HG03025 (cell line): ENCODE data around the gene DUOXA1.
A peak's percentile ranks its signal among the peaks of the same experiment; 100 is the strongest.

ENCODE experiments used
- ATAC-seq: cut with Tn5 transposase; IDR thresholded peaks from one replicate; pipeline ENCODE4 v1.9.1; 2021; ENCODE audit warnings: mild to moderate bottlenecking, moderate library complexity; ENCODE audit not compliant: unreplicated experiment, low FRiP score

The DUOXA1 gene

DNA sequence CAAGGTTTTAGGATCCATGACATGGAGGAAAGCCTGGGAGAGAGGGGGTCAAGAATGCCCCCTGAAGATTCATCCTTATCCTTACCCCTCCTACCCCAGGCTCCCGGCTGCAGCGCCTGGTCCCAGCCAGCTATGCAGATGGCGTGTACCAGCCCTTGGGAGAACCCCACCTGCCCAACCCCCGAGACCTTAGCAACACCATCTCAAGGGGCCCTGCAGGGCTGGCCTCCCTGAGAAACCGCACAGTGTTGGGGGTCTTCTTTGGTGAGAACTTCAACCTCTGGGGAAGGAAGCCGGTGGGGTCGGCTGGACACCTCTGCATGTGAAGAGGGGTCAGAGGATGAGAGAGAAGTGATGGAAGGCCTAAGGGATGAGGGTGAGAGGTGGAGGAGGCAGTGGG, 4.4 kb upstream of the DUOXA1 start:
- ATAC-seq = no peak

DNA sequence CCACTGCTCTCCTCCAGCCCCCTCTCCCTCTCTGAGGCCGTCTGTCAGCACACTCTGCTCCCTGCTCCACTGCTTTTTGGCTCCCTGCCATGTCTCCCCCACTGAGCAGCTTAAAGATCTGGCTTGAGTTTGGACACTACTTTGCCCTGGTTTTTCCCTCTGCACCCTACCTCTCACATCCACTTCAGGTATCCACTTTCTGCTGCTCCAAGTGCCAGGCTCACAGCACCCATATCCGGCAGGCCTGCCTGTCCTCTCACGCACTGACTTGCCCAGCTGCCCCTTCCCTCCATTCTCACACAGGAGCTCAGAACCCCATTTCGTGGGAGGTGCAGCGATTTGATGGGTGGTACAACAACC, 3.9 kb upstream of the DUOXA1 start:
- no peak for ATAC-seq

DNA sequence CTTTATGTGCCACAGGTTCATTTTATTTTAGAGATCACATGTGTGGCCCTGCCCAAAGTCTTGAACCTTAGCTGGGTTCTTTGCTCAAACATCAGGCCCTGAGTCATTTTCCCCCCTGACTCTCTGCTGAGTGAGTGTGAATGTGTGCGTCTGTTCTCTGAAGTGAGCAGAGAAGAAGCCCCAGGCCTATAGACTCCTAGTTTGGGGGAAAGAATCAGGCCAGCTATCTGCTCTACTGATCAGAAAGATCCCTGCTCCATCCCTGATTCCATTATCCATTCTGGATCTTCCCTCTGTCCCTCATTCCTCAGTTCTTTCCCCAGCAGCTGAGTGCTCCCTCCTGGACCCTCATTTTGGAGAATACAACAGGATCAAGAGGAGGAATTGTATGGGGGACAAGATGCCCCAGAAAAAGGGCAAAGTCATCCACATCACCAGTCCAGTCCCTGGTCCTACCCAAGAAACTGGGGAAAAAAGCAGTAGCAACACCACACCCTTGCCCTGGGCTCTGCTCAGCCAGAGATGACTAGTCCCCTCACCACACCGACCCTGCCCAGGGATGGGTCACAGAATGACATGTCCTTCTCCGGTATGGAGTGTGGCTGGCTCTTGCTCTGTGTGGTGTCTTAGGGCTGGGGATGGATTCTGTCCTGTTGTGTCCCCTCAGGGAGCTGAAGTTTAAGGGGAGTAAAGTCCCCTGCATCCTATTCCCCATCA, 3.3 kb upstream of the DUOXA1 start:
- no peak for ATAC-seq

DNA sequence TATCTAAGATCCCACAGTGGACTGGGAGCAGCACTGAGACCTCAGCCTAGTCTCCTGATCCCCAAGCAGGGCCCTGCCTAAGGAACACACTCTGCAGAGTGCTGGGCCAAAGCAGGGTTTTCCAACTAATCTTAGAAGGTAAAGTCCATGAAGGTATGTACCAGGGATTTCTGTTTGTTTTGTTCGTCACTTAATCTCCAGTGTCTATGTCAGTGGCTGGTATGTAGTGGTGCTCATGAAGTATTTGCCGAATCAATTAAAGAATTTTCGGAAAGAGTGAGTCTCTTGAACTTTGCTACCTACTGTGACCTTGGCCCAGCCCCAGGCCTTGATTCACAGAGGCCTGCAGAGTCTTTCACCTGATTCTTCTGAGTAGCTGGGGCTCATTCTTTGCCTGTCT, 1.8 kb upstream of the DUOXA1 start:
- ATAC-seq = no peak

DNA sequence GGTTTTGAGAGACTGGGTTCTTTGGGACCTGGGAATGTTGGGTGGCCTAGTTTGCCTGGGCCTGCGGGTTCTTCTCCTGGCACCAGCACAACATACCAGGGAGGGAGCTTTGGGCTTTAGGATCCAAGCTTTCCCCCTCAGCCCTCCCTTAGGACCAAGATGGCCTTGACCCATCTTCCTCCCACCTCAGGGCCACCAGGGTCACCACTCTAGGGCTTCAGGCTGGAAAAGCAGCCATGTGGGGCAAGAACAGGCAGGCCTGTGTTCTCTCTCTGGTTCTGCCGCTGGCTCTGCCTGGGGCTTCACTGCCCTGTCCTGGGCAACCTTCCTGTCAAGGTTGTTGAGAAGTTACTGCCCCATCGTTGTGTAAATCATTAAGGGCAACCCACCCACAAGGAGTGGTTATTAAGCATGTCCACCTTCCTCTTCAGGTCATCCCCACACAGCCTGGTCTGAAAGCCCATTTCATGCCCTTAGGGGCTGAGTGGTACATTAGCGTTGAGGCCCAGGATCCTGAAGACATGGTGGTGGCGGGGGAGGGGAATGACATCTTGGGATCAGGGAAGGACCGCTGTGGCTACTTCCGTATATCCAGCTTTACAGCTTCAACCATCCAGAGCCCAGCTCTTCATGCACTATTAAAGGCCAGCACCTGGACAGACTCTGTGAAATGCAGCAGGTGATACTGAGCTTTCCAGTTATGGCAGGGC, 767 bp upstream of the DUOXA1 start:
- ATAC-seq = no peak

DNA sequence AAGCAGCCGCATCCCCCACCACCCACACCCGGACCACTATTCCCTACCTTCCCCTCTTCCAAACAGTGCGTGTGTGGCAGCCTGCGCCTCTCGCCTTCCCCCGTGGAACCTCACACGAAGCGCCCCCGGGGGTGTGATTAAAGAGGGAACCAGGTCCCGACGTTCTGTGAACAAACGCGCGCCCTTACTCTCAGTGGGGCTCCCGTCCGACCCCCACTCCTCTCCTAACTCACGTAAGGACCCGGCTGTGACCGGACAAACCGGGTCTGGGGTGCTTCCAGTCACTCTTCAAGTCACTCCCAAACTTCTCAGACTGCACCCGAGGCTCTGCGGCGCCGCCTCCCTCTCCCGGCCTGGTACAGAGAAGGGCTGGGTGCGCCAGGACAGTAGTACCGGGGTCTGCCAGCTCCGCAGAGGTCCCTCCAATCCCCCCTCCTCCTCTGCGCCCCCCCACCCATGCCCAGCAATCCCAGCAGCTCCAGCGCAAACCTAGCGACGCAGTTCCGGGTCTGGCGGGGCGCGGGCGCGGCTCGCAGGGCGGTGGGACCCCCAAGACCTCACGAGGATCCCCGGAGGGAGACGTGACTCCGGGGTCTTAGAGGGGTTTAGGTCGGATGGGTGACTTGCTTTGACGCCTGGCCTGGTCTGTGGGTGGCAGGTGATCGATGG, 574 bp downstream of the DUOXA1 start:
- no peak for ATAC-seq

DNA sequence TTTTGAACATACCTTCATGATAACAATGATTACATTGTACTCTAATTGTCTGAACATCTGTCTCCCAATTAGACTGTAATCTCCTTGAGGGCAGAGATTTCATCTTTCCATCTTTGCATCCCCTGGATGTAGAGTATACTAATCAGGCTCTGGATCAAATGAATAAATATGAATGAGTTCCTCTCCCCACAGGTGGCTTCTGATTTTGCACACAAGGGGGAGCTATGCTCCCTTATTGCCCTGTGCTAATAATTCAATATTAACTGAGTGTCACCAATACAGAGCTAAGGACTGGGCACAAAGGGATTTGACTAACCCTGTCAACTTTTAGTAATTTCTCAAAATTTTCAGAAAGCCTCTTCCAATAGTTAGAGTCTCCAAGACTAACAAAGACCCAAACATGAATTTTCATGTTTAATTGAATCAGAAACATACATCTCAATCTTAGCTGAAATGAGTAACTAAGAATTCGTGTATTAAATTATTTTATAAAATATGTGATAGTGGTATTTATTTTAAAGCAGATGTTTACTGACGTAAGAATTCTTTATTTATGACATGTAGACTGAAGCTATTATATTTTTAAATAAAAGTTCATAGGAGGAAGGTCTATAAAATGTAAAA, 3.0 kb downstream of the DUOXA1 start:
- no peak for ATAC-seq

DNA sequence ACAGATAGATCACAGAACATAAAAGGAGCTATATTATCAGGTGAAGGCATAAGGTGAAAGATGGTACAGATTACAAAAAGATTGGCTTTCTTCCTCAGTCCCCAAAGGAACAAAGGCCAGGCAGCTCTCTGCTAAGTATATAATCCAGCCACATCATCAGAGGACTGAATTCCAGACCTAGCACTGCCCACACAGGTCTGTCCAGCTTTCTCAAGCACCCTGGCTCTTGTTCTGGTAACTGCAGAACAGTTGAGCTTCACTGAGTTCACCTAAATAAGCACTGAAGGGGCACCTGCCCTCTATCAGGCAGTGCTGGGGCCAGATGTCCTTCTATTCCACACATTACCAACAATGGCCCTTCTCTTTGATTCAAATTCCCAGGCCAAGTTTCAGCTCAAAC, 6.3 kb downstream of the DUOXA1 start:
- no peak for ATAC-seq

DNA sequence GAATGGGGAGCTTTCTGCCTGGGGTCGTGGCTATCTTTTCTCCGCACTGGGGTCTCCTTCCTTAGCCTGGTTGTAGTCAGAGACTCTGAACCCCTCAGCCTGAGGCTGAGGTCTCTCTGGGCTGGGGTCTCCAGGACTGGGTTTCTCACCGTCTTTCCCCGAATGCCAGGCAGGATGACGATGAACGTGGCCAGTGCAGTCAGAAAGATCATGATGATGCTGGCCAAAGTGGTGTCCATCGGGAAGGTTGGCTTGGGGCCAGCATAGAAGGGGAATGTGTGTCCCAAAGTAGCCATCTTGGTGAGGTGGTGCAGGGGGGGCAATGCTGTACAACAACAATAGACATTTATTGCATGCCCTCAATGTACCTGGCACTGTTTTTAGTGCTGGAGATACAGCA, 7.0 kb downstream of the DUOXA1 start:
- no peak for ATAC-seq

DNA sequence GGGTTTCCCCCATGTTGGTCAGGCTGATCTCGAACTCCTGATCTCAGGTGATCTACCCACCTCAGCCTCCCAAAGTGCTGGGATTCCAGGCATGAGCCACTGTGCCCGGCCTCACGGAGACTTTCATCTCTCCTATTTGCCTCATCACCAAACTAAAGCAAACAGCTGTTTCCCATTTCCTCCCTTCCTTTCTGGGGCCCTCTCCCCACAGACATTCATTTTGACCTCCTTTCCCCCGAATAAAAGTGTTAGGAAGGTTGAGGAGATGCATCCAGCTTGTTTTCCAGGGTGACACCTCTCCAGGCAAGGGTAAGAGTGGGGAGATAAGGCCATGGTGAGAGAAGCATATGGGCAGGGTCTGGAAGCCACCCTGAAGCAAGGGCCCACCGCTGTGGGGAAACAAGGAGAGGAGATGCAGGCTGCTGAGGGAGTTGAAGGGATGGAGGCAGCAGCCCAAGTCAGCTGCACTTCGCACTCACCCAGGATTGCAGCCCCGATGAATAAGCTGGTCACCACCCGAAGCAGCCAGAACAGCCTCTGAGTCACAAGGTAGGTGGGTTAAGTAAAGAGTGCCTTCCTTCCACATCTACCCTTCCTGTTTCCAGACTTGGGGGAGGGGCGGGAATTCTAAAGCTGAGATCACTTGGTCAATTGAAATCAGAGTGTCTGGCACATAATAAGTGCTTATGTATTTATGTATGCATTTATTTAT, 7.8 kb downstream of the DUOXA1 start:
- ATAC-seq = no peak

DNA sequence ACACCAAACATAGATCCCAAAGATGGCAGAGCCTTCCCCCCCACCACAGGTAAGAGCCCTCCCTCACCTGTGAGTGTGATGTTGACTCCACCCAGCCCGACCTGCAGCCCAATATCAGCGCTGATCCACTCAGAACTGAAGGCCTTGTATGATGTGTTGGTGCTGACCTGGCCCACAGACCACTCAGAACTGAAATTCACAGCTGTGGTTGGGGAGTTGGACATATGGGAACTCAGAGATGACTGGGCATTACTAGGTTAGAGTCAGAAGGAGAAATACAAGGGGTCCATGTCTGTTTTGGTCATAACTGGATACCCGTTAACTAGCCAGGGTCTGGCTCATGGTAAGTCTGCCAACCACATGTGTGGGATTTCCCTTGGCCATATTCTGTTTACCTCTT, 8.7 kb downstream of the DUOXA1 start:
- no peak for ATAC-seq

DNA sequence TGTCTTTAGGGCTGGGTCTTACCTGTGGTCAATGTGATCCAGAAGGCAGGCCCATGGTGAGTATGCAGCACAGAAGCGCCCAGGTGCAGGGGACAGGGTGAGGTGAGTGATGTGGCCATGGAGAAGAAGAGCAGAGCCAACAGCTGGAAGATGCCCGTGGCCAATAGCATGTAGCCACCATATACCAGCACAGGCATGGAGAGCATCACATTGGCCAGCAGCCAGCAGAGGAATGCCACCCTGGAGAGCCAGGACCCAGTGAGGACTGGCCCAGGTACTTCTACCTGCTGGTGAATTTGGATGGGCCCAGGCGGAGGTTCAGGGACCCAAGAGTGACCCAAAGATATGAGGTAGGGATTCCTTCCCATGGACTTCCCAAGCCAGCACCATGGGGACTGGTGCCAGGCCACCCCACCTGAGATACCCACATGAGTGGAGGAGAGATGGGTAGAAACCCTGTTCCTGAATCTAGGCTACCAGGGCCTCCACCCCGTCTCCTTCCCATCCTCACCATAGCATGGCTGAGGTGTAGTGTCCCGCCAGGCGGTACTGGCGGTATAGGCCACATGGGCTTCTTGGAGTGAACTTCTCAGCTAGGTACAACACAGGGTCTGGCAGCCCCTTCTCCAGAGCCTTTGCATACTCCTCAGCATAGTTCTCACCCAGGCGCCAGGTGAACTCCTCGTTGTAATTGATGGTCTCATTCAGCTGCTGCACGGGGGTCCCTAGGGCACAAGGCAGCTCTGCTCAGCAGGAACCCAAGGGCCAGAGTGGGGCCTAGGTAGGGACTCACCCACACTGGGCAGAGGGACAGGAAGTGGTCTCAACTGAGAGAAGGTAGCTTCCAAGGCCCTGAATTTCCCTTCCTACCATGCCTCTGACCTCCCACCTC, 9.4 kb downstream of the DUOXA1 start:
- ATAC-seq = no peak

DNA sequence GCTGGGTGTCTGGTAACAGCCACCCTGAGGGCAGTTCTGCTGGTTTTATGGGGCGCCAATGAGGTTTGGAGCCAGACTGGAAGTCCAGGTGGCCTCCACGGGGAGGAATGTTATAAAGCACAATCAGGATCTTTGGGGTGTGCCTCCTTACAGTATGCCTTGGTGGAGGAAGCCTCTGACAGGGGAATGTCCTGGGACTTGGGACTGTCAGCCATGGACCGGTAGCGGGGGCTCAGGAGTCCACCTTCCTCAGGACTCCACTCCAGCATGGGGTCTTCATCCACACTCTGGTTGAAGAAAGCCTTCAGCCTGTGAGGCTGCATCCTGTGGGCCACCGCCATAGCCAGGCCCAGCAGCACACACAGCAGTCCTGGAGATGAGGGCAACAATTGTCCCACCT, 10.7 kb downstream of the DUOXA1 start:
- no peak for ATAC-seq

DNA sequence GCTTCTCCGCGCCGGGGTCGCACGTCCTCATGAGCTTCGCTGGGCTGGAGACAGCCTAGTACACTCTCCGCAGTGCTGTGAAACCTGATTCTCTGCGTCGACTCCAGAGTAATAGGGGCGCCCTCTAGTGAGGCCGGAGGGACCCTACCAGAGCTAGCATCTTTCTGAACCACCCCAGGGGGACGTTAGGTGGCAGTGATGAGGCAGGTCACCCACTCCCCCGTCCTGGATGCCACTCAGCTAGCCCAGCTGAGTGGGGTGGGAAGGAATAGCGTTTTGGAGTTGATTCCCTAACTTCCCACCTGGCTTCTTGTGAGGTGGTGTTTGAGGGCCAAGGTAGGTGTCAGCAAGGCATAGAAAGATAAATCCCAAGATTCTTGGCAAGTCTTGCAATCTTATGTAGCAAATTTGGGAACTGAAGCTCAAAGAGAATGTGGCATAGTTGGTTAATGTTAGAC, 11.5 kb downstream of the DUOXA1 start:
- ATAC-seq = peak; percentile 74

DNA sequence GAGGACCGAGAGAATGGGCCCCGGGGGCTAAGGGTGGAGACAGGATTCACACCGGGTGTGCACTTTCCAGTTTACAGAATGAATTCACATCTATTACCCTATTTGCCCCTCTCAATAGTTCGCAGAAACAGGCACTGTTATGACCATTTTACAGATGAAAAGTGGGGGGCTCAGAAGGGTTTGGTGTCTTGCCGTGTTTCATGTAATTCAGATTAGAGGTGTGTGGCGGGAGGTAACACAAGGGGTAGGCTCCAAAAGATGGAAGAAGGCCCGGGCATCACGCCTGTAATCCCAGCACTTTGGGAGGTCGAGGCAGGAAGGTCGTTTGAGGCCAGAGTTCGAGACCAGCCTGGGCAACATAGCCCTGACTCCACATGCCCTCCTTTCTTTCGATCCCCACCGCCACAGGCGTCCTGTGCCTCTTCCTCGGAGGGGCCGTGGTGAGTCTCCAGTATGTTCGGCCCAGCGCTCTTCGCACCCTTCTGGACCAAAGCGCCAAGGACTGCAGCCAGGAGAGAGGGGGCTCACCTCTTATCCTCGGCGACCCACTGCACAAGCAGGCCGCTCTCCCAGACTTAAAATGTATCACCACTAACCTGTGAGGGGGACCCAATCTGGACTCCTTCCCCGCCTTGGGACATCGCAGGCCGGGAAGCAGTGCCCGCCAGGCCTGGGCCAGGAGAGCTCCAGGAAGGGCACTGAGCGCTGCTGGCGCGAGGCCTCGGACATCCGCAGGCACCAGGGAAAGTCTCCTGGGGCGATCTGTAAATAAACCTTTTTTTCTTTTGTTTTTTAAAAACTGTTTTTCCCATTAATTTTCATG, 12.2 kb downstream of the DUOXA1 start:
- no peak for ATAC-seq

DNA sequence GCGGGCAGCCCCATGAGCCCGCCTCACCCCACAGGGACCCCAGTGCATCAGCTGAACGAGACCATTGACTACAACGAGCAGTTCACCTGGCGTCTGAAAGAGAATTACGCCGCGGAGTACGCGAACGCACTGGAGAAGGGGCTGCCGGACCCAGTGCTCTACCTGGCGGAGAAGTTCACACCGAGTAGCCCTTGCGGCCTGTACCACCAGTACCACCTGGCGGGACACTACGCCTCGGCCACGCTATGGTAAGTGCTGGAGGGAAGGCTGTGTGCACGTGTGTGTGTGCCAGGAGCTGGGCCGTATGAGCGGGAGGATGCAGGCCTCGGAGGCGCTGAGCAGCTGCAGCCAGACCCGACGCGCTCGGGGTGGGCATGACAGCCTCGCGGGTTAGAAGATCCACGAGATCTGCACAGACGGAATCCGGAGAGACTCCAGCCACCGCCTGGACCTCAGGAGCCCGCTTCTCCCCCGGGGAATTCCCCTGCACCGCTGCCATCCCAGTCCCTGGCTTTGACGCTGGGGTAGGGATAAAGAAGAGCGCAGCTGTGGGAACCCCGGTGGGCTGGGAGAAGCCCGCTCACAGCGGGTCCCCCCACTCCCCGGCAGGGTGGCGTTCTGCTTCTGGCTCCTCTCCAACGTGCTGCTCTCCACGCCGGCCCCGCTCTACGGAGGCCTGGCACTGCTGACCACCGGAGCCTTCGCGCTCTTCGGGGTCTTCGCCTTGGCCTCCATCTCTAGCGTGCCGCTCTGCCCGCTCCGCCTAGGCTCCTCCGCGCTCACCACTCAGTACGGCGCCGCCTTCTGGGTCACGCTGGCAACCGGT, 13.0 kb downstream of the DUOXA1 start:
- ATAC-seq = no peak

DNA sequence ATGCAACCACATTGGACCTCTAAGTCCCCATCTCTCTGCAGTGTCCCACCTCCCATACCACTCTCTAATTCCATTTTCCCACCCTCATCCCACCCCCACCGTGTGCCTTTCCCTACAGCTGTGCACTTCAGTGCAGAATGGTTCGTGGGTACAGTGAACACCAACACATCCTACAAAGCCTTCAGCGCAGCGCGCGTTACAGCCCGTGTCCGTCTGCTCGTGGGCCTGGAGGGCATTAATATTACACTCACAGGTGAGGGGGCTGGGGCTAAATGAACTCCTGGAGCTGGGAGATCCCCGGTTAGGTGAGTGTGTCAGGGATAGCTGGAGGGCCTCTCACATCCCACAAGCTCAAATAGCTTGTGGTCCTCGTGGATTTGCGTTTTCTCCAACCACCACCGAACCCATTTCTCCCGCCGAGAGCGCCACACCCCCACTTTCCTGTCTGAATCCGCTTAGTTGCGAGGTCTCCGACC, 13.6 kb downstream of the DUOXA1 start:
- ATAC-seq = no peak

DNA sequence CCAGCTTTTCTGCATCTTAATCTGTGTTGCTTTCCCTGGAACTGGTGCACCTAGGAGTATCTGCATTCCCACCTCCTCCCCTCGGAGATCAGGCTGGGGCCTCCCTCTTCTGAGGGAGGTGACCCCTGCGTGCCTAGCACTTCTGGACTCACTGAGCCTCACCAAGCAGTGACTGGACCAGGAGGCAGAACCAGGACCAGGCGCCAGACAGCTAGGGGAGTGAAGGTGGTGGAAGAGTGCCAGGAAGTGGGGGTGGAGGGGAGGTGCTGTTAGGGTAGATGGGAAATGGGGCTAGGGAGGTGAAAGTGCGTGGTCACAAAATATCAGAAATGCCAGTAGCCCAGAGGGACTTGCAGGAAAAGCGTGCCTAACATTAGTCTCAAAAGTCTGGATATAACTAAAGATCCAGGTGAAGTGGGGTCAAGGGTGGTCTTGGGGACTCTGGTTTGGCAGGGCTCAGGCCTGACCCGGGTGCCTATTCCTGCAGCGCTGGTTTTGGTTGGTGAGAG, 14.3 kb downstream of the DUOXA1 start:
- no peak for ATAC-seq
